HepG2 (cell line): ENCODE data around the gene HPS1. TPM values are rescaled to one million over a fixed set of nuclear protein-coding genes. Genes with fewer than 3 reads are reported as not detected.

Source experiments
- ATAC-seq: fragments of 200-7000 bp; cut with Tn5 transposase; 3 replicates; pipeline ENCODE4 v1.9.1; 2020; ENCODE audit warnings: mild to moderate bottlenecking, moderate library complexity
- BruUV-seq: library from RNA; stranded (reverse); fragments of 400-500 nt; replicated peaks from 2 replicates; lab custom pipeline; 2021; lab: Mats Ljungman, UMichigan
- CTCF ChIA-PET: fragments of 300-600 bp; formaldehyde crosslinking; extraction: SDS; loops from one replicate; lab custom pipeline; 2021; ENCODE audit warnings: low total read pairs, inconsistent platforms, low intra/inter-chr PET ratio; lab: Yijun Ruan, JAX
- POLR2A ChIA-PET: fragments of 350-600 bp; sonication (Branson Sonifier 250); formaldehyde crosslinking; loops from one replicate; lab custom pipeline; 2020; ENCODE audit warnings: antibody characterized with exemption, inconsistent platforms; lab: Yijun Ruan, JAX
- DNase-seq: peaks from one replicate; pipeline ENCODE4 v3.0.0-alpha.2; 2015; ENCODE audit warnings: low spot score
- FAIRE-seq: peaks from 3 replicates; lab custom pipeline; 2011; peaks lifted over from hg19 to GRCh38; lab: Jason Lieb, UNC
- H2AFZ ChIP-seq: one replicate; pipeline ENCODE4 v1.6.1; 2011; ENCODE audit warnings: low read length, inconsistent platforms
- H3K27ac ChIP-seq: fragments of 300-600 bp; 3 replicates; pipeline ENCODE4 v1.8.0; 2011; ENCODE audit warnings: mixed run types, mild to moderate bottlenecking, mixed read lengths, low read length, inconsistent platforms; ENCODE audit not compliant: insufficient read depth; ENCODE audit errors: extremely low read length
- H3K27me3 ChIP-seq, 2 experiments: fragments of 200-600 bp in 1 of 2; 2 replicates in 1 of 2; 3 replicates in 1 of 2; pipeline versions ENCODE4 v1.6.0 to v1.8.0; 2011; ENCODE audit warnings: low read length in 2 of 2, mild to moderate bottlenecking in 2 of 2, moderate library complexity in 2 of 2, inconsistent platforms in 1 of 2; ENCODE audit not compliant: insufficient read depth in 2 of 2, control insufficient read depth in 1 of 2
- H3K36me3 ChIP-seq, 2 experiments: fragments of 200-600 bp in 1 of 2; replicated peaks in 1 of 2; 2 replicates in 1 of 2; 3 replicates in 1 of 2; pipeline versions ENCODE4 v1.5.1 to v1.8.0; 2011; ENCODE audit warnings: low read length in 2 of 2, inconsistent platforms in 1 of 2; ENCODE audit not compliant: insufficient read depth in 2 of 2, control insufficient read depth in 1 of 2
- H3K4me1 ChIP-seq: 2 replicates; pipeline ENCODE4 v1.5.1; 2012; ENCODE audit warnings: low read length, inconsistent platforms; ENCODE audit not compliant: insufficient read depth
- H3K4me2 ChIP-seq: 2 replicates; pipeline ENCODE4 v1.6.0; 2011; ENCODE audit warnings: low read depth, low read length, inconsistent platforms
- H3K4me3 ChIP-seq, 3 experiments: fragments of 200-600 bp in 1 of 3; sonication (generic), shearing (Covaris generic) in 1 of 3; replicated peaks in 1 of 3; 2 replicates each; pipeline ENCODE4 v1.5.1; 2011 to 2016; ENCODE audit warnings: low read length in 3 of 3, inconsistent platforms in 2 of 3, low read depth in 2 of 3, mild to moderate bottlenecking in 2 of 3, control low read depth in 1 of 3, mixed read lengths in 1 of 3; ENCODE audit not compliant: insufficient read depth in 1 of 3
- H3K79me2 ChIP-seq: one replicate; pipeline ENCODE4 v1.6.1; 2011; ENCODE audit warnings: low read length, inconsistent platforms; ENCODE audit not compliant: insufficient read depth
- H3K9ac ChIP-seq: 2 replicates; pipeline ENCODE4 v1.6.0; 2011; ENCODE audit warnings: mild to moderate bottlenecking, low read depth, low read length, inconsistent platforms; ENCODE audit not compliant: insufficient read depth
- H3K9me3 ChIP-seq: 2 replicates; pipeline ENCODE4 v1.5.1; 2012; ENCODE audit warnings: mild to moderate bottlenecking, low read length
- H4K20me1 ChIP-seq: 2 replicates; pipeline ENCODE4 v1.6.0; 2011; ENCODE audit warnings: inconsistent platforms, mild to moderate bottlenecking, low read length, moderate library complexity; ENCODE audit not compliant: insufficient read depth
- EEA1 ChIP-seq: sonication (generic); formaldehyde crosslinking; IDR thresholded peaks from 2 replicates; pipeline ENCODE4 v1.5.1; 2020; ENCODE audit warnings: mild to moderate bottlenecking, missing genetic modification reagents, borderline replicate concordance
- EED ChIP-seq: sonication (generic); formaldehyde crosslinking; IDR thresholded peaks from 2 replicates; pipeline ENCODE4 v1.5.0; 2020; ENCODE audit warnings: mild to moderate bottlenecking, missing genetic modification reagents
- ELF4 ChIP-seq: sonication (generic); formaldehyde crosslinking; IDR thresholded peaks from 2 replicates; pipeline ENCODE4 v1.5.0; 2020; ENCODE audit warnings: missing genetic modification reagents, mild to moderate bottlenecking, moderate library complexity, borderline replicate concordance
- GATAD2A ChIP-seq: IDR thresholded peaks from 2 replicates; pipeline ENCODE4 v1.6.1; 2016
- HNRNPH1 ChIP-seq: fragments of 200-400 bp; formaldehyde crosslinking; optimal IDR thresholded peaks from 2 replicates; pipeline ENCODE3; 2017; ENCODE audit warnings: mild to moderate bottlenecking, low read depth, low read length
- NFKB2 ChIP-seq: sonication (generic); formaldehyde crosslinking; IDR thresholded peaks from 2 replicates; pipeline ENCODE4 v1.4.0; 2020; ENCODE audit warnings: missing genetic modification reagents, borderline replicate concordance
- NR2C2 ChIP-seq: sonication (generic); formaldehyde crosslinking; IDR thresholded peaks from 2 replicates; pipeline ENCODE4 v1.4.0; 2020; ENCODE audit warnings: missing genetic modification reagents, mild to moderate bottlenecking, moderate library complexity, borderline replicate concordance
- PRMT3 ChIP-seq: sonication (generic); formaldehyde crosslinking; IDR thresholded peaks from 2 replicates; pipeline ENCODE4 v1.8.1; 2022; ENCODE audit warnings: low read depth, mild to moderate bottlenecking, moderate library complexity, missing genetic modification reagents, borderline replicate concordance
- U2AF1 ChIP-seq: fragments of 200-400 bp; formaldehyde crosslinking; optimal IDR thresholded peaks from 2 replicates; pipeline ENCODE3; 2017; ENCODE audit warnings: mild to moderate bottlenecking, low read depth, low read length
- ZFP37 ChIP-seq: sonication (generic); formaldehyde crosslinking; IDR thresholded peaks from 2 replicates; pipeline ENCODE4 v1.4.0; 2020; ENCODE audit warnings: missing genetic modification reagents, borderline replicate concordance
- ZNF550 ChIP-seq: sonication (generic); formaldehyde crosslinking; IDR thresholded peaks from 2 replicates; pipeline ENCODE4 v1.4.0; 2020; ENCODE audit warnings: mild to moderate bottlenecking, missing genetic modification reagents, borderline replicate concordance
- ZNF556 ChIP-seq: sonication (generic); formaldehyde crosslinking; IDR thresholded peaks from 2 replicates; pipeline ENCODE4 v1.4.0; 2020; ENCODE audit warnings: mild to moderate bottlenecking, missing genetic modification reagents, borderline replicate concordance
- ZNF564 ChIP-seq: sonication (generic); formaldehyde crosslinking; IDR thresholded peaks from 2 replicates; pipeline ENCODE4 v1.8.1; 2023; ENCODE audit warnings: mild to moderate bottlenecking, missing genetic modification reagents
- ZNF674 ChIP-seq: sonication (generic); formaldehyde crosslinking; IDR thresholded peaks from 2 replicates; pipeline ENCODE4 v1.5.0; 2020; ENCODE audit warnings: low read depth, mild to moderate bottlenecking, missing genetic modification reagents
- ZNF841 ChIP-seq: sonication (generic); formaldehyde crosslinking; IDR thresholded peaks from 2 replicates; pipeline ENCODE4 v1.8.1; 2023; ENCODE audit warnings: missing genetic modification reagents, borderline replicate concordance
- ZZZ3 ChIP-seq: sonication (generic); formaldehyde crosslinking; IDR thresholded peaks from 2 replicates; pipeline ENCODE4 v1.4.0; 2020; ENCODE audit warnings: missing genetic modification reagents, mild to moderate bottlenecking, borderline replicate concordance
- WGBS: methylation state at CpG from one replicate; pipeline ENCODE4 v1.1.6; 2017; ENCODE audit warnings: low lambda C conversion rate; 5-methylcytosine and 5-hydroxymethylcytosine counted together
- in situ Hi-C: cut with HindIII; loops from 2 replicates; pipeline ENCODE4 v1.10.0; 2017; ENCODE audit warnings: low pct_unique_long_range_greater_than_20kb; ENCODE audit not compliant: extremely low pct_ligation_motif_present
- intact Hi-C: fragments of 100-400 bp; cut with micrococcal nuclease; formaldehyde crosslinking; loops from one replicate; pipeline ENCODE4 v1.10.0; 2022; ENCODE audit not compliant: unreplicated experiment
- polyA plus RNA-seq, 8 experiments: library from polyadenylated mRNA; depleted of rRNA in 3 of 8; stranded (reverse) in 7 of 8; unstranded in 1 of 8; fragments of >200 nt; fragmentation: Illumina TruSeq in 4 of 8; extraction: Trizol in 4 of 8; gene quantifications; 2 replicates each; pipeline versions ENCODE4 v1.2.1 to v1.2.3, GENCODE V29; 2011 to 2016; ENCODE audit warnings: low read depth in 4 of 8, missing spikeins in 1 of 8, mixed read lengths in 1 of 8; ENCODE audit not compliant: insufficient read depth in 1 of 8
- total RNA-seq, 5 experiments: library from RNA; depleted of rRNA; stranded (reverse); fragments of >200 nt; fragmentation: Illumina TruSeq; extraction: Trizol; gene quantifications; 2 replicates each; pipeline ENCODE4 v1.2.3, GENCODE V29; 2016; ENCODE audit warnings: low read depth in 1 of 5
- TF ChIP-seq, protein P1 (sequence below), 2 experiments: sonication (generic) in 1 of 2; formaldehyde crosslinking in 1 of 2; IDR thresholded peaks; 2 replicates each; pipeline versions ENCODE4 v1.5.1 to v1.6.1; 2011 to 2020; ENCODE audit warnings: borderline replicate concordance in 1 of 2, low read depth in 1 of 2, low read length in 1 of 2, mild to moderate bottlenecking in 1 of 2, missing genetic modification reagents in 1 of 2, moderate library complexity in 1 of 2
- TF ChIP-seq, protein P2 (sequence below): sonication (generic); formaldehyde crosslinking; IDR thresholded peaks from 2 replicates; pipeline ENCODE4 v1.4.0; 2020; ENCODE audit warnings: missing genetic modification reagents

Gene HPS1
- total and polyA plus RNA-seq, 2 of the 13 experiments (the other 11 are each of a cell fraction or from before 2014, with no cell fraction given): 24.6 to 25.8 TPM

DNA sequence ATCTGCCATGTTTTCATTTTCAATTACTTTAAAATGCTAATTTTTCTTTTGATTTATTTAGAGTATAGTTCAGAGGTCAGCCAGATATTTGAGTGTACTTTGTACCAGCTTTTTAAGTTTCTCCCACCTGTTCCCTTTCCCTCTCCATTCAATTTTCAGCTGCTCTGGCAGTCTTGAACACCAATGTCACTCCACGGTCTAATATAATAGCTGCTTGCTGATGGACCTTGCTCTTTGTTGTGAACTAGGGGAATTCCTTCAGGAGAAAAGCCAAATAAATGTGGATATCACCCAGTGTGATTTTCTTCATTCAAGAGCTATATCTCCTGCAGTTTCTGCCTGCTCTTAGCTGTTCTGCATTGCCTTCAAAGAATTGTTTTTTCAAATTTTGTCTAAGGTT, 3.9 kb upstream of the HPS1 start:
- WGBS: 0% methylated on average over 1 of the region's 1 CpG
- ATAC-seq (no peak), FAIRE-seq (no peak), DNase-seq (no peak)
- H4K20me1 ChIP-seq: no peaks in the 10 kb centered on the region
- no peaks in the 10 kb centered on the region for H3K36me3 ChIP-seq
- no peak overlapping the region for H3K4me2 ChIP-seq
- ChIA-PET POLR2A (no interaction called here), CTCF (no interaction called here)
- no peak overlapping the region for H3K27ac ChIP-seq
- in situ Hi-C loops (loop anchor here (25.0 kb wide), 1 partner anchor 587 kb away; no protein-coding TSS in a partner anchor), intact Hi-C loops (no loop called here)
- H3K9ac ChIP-seq: no peak overlapping the region
- H2AFZ ChIP-seq: no peak overlapping the region
- no peaks in the 10 kb centered on the region for H3K27me3 ChIP-seq
- H3K9me3 ChIP-seq: no peaks in the 10 kb centered on the region
- no TSS peak for BruUV-seq
- H3K4me3 ChIP-seq: no peak overlapping the region
- H3K4me1 ChIP-seq: peaks cover 34% of the 10 kb centered on the region
- peaks cover 3% of the 10 kb centered on the region for H3K79me2 ChIP-seq
- TF ChIP-seq ZZZ3 (CRISPR knock-in tag) (no peak), ZNF564 (CRISPR knock-in tag) (no peak), NFKB2 (no peak), ZNF674 (CRISPR knock-in tag) (no peak), ELF4 (no peak), GATAD2A (CRISPR knock-in tag) (no peak), EED (CRISPR knock-in tag) (no peak), PRMT3 (no peak), NR2C2 (CRISPR knock-in tag) (no peak), ZNF556 (CRISPR knock-in tag) (no peak), ZFP37 (CRISPR knock-in tag) (no peak), HNRNPH1 (no peak), EEA1 (no peak), ZNF550 (CRISPR knock-in tag) (no peak), U2AF1 (no peak), ZNF841 (CRISPR knock-in tag) (no peak)
- TF ChIP-seq, protein P1, sequence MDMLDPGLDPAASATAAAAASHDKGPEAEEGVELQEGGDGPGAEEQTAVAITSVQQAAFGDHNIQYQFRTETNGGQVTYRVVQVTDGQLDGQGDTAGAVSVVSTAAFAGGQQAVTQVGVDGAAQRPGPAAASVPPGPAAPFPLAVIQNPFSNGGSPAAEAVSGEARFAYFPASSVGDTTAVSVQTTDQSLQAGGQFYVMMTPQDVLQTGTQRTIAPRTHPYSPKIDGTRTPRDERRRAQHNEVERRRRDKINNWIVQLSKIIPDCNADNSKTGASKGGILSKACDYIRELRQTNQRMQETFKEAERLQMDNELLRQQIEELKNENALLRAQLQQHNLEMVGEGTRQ (IDR thresholded peaks at IDR 0.05; ENCODE audit: low read depth, low read length): no peak
- TF ChIP-seq, protein P1 (CRISPR knock-in tag; IDR thresholded peaks at IDR 0.05; ENCODE audit: borderline replicate concordance): no peak
- TF ChIP-seq, protein P2, sequence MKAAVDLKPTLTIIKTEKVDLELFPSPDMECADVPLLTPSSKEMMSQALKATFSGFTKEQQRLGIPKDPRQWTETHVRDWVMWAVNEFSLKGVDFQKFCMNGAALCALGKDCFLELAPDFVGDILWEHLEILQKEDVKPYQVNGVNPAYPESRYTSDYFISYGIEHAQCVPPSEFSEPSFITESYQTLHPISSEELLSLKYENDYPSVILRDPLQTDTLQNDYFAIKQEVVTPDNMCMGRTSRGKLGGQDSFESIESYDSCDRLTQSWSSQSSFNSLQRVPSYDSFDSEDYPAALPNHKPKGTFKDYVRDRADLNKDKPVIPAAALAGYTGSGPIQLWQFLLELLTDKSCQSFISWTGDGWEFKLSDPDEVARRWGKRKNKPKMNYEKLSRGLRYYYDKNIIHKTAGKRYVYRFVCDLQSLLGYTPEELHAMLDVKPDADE: no peak
- TF ChIP-seq, all 625 proteins: peak for 0
